ENCODE measurements around the gene GRIK2.

GRCh38 chr6:101994521-101994920 lies 601.0 kb downstream of the GRIK2 start:
- TF ChIP-seq, protein P1, sequence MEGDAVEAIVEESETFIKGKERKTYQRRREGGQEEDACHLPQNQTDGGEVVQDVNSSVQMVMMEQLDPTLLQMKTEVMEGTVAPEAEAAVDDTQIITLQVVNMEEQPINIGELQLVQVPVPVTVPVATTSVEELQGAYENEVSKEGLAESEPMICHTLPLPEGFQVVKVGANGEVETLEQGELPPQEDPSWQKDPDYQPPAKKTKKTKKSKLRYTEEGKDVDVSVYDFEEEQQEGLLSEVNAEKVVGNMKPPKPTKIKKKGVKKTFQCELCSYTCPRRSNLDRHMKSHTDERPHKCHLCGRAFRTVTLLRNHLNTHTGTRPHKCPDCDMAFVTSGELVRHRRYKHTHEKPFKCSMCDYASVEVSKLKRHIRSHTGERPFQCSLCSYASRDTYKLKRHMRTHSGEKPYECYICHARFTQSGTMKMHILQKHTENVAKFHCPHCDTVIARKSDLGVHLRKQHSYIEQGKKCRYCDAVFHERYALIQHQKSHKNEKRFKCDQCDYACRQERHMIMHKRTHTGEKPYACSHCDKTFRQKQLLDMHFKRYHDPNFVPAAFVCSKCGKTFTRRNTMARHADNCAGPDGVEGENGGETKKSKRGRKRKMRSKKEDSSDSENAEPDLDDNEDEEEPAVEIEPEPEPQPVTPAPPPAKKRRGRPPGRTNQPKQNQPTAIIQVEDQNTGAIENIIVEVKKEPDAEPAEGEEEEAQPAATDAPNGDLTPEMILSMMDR (IDR thresholded peaks at IDR 0.05), result no peak
- TF ChIP-seq POLR2A (IDR thresholded peaks at IDR 0.05), result no peak

Data from Peyer's patch (tissue), 4 donors.